Transverse colon (tissue), 3 donors: ENCODE data around the gene CHADL.

Experiments
- POLR2A ChIP-seq: fragments of 450-650 bp; IDR thresholded peaks from one replicate; pipeline ENCODE4 v1.6.1; 2016; ENCODE audit warnings: antibody characterized with exemption, mild to moderate bottlenecking, moderate library complexity
- TF ChIP-seq, protein P1 (sequence below), 5 experiments: fragments of 200-600 bp in 3 of 5; fragments of 450-650 bp in 2 of 5; sonication (generic) in 3 of 5; IDR thresholded peaks; 1 replicate in 2 of 5; 2 replicates in 3 of 5; pipeline ENCODE4 v1.5.1; 2016 to 2017; ENCODE audit warnings: antibody characterized with exemption in 5 of 5, inconsistent platforms in 3 of 5, mild to moderate bottlenecking in 2 of 5, moderate library complexity in 1 of 5

DNA sequence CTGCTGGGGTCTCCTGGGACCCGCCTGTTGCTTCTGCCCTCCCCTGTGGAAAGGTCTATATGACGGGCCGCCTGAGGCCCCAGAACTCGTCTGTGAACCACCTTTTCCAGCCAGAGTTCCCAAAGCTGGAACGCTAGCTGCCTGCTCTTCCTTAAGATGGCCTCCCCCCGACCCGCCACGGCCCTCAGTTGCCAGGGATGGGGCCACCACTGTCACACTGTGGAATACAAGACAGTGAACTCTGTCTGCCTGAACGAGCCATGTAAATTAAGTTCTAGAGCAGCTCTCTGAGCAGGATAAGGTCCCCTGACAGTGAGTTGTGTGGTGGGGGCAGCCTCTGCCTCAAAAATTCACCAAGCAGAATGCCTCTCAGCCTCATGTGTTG is 10.3 kb downstream of the CHADL start:
- TF ChIP-seq, protein P1, sequence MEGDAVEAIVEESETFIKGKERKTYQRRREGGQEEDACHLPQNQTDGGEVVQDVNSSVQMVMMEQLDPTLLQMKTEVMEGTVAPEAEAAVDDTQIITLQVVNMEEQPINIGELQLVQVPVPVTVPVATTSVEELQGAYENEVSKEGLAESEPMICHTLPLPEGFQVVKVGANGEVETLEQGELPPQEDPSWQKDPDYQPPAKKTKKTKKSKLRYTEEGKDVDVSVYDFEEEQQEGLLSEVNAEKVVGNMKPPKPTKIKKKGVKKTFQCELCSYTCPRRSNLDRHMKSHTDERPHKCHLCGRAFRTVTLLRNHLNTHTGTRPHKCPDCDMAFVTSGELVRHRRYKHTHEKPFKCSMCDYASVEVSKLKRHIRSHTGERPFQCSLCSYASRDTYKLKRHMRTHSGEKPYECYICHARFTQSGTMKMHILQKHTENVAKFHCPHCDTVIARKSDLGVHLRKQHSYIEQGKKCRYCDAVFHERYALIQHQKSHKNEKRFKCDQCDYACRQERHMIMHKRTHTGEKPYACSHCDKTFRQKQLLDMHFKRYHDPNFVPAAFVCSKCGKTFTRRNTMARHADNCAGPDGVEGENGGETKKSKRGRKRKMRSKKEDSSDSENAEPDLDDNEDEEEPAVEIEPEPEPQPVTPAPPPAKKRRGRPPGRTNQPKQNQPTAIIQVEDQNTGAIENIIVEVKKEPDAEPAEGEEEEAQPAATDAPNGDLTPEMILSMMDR (IDR thresholded peaks at IDR 0.05) = no peak
- no peak for TF ChIP-seq POLR2A
